22Rv1 (cell line): ENCODE results near the gene CD320.
A peak's percentile ranks its signal among the peaks of the same experiment; 100 is the strongest.

Source experiments
- ZFX ChIP-seq: fragments of 450-650 bp; IDR thresholded peaks from 2 replicates; pipeline ENCODE4 v1.6.1; 2017; ENCODE audit warnings: antibody characterized with exemption, borderline replicate concordance
- TF ChIP-seq, protein P1 (sequence below): fragments of 450-650 bp; IDR thresholded peaks from 2 replicates; pipeline ENCODE4 v1.5.1; 2017; ENCODE audit warnings: mild to moderate bottlenecking

DNA sequence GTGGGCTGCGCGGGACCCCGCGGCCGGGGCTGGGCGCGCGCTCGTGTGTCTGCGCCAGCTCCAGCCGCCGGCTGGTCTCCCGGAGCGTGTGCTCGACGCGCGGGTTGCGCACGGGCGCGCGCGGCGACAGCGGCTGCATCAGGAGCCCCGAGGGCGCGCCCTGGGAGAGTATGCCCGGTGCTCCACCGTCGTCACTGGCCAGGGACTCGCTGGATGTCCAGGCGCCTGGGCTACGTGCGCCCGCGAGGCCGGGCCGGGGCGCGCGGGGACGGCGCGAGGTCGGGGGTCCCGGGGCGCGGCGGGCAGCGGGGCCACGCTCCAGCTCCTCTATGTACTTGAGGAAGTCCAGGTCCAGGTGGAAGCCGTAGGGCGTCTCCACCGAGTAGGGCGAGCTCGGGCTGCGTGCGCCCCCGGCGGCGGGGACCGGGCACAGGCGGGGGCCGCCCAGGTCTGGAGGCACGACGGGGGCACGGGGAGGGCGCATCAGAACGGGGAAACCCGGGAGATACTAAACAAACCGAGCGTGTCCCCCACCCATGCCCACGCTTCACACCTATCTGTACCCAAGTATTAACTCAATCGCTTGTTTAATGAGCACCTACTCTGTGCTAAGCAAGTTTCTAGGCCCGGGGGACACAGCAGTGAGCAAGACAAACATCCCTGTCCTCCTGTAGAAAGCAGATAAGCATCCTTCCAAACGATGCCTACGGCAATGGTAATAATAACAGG lies 27.3 kb upstream of the CD320 start:
- TF ChIP-seq ZFX, result no peak
- TF ChIP-seq, protein P1, sequence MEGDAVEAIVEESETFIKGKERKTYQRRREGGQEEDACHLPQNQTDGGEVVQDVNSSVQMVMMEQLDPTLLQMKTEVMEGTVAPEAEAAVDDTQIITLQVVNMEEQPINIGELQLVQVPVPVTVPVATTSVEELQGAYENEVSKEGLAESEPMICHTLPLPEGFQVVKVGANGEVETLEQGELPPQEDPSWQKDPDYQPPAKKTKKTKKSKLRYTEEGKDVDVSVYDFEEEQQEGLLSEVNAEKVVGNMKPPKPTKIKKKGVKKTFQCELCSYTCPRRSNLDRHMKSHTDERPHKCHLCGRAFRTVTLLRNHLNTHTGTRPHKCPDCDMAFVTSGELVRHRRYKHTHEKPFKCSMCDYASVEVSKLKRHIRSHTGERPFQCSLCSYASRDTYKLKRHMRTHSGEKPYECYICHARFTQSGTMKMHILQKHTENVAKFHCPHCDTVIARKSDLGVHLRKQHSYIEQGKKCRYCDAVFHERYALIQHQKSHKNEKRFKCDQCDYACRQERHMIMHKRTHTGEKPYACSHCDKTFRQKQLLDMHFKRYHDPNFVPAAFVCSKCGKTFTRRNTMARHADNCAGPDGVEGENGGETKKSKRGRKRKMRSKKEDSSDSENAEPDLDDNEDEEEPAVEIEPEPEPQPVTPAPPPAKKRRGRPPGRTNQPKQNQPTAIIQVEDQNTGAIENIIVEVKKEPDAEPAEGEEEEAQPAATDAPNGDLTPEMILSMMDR, result peak; percentile 70
